GM12865 (cell line): ENCODE data around the gene PDE10A.

Experiments used
- DNase-seq: peaks from one replicate; pipeline ENCODE4 v3.0.0; 2010; ENCODE audit warnings: low read depth
- H3K4me3 ChIP-seq: 2 replicates; pipeline ENCODE4 v1.5.1; 2011; ENCODE audit warnings: mild to moderate bottlenecking, low read depth, low read length, control low read depth
- CTCF ChIP-seq: IDR thresholded peaks from 2 replicates; pipeline ENCODE4 v1.5.1; 2011; ENCODE audit warnings: low read length, control low read depth, low read depth, inconsistent platforms; ENCODE audit not compliant: insufficient read depth; ENCODE audit errors: missing control alignments

The PDE10A gene

DNA sequence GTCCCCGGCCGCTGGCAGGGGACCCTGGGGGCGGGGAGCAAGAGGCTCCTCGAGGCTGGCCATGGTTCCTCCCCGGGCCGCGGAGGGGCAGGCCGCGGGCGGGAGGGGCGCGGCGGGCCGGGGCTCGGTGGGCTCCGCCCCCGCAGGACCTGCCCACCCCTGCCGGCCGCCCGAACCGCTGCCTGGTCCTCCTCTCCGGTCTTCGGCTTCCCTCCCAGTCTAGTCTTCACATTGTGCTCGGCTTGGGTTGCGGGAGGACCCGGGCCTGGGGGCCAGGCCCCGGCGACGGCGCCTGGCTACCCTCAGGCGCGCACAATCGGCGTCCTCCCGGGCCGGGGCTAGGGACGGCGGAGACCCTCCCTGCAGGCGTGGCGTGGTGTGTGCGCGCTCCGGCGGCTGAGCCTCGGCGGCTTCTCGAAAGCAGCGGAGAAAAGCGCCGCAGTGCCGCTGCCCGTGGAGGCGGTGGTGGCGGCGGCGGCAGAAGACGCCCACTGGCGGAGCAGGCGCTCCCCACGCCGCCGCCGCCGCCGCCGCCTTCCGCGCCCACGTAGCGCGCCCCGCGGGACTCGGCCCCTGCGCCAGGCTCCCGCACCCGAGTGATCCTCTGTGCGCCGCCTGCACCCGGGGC is at the start of gene PDE10A:
Gene PDE10A, minus strand, starts transcription at position 493 of the 628 bp plus-strand sequence. Its CDS starts 430 bp downstream, at position 63.
- TF ChIP-seq CTCF = no peak
- no peak for DNase-seq
- H3K4me3 ChIP-seq = no peak within 1 kb of the TSS

DNA sequence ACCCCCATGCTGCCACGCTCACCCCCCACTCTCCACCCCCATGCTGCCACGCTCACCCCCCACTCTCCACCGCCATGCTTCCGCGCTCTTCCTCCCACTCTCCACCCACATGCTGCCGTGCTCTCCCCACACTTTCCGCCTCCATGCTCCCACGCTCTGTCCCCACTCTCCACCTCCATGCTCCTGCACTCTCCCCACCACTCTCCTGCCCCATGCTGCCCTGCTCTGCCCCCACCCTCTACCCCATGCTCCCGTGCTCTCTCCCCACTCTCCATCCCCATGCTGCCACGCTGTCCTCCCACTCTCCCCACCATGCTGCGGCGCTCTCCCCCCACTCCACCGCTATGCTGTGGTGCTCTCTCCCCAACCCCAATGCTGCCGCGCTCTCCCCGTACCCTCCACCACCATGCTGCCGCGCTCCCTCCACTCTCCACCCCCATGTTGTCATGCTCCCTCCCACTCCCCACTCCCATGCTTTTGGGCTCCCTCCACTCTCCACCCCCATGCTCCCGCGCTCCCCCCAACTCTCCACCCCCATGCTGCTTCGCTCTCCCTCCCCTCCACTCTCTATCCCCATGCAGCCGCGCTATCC is 46.0 kb upstream of the PDE10A start:
- TF ChIP-seq CTCF = no peak
- no peak for DNase-seq
- no peak overlapping the region for H3K4me3 ChIP-seq

DNA sequence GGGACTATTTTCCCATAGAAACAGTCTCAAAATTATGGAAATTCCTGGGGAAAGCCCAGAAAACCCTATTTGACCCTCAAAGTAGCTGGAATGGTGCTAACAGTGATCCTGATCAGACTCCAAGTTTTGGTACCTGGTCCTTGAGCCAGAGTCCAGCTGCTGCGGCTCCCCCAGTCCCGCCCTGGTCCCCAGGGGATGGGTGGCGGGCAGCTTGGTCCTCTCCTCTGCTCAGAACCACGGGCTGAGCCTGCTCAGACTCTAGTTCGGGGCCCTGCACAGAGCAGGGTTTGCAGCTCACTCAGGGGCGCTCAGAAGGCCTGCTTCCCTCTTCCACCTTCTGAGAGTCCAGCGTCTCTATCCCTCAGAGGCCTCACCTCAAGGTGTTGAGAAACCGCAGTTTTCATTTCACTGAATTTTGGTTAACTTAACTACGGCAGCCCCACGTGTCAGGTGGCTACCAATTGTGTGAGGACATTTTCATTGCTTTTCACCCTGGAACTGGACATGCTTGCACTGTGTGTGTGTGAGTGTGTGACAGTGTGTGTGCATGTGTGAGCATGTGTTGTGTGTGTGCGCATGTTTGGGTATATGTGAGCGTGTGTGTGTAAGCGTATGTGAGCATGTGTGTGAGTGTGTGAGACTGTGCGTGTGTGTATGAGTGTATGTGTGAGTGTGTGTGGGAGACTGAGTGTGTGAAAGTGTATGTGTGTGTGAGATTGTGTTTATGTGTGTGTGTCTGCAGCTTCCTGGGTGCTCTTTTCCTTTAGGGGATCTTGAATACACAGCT is 44.2 kb upstream of the PDE10A start:
- TF ChIP-seq CTCF = no peak
- H3K4me3 ChIP-seq = no peak overlapping the region
- no peak for DNase-seq

DNA sequence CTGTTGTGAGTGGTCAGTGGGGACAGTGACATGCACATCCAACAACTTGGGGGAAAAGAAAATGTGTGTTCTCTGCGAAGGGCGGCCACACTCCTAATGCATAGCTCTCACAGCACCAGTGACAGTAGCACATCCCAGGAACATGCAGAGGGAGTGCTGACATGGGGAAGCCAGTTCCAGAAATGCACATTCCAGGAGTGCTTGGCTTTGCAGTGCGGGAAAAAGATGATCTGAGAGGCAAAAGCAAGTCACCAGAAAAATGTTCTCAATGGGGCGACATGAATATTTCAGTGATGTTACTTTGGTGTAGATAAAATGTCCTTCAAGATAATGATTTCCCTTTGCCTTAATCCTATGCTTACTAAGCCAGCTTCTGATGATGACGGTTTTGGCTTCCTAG is 42.9 kb upstream of the PDE10A start:
- H3K4me3 ChIP-seq = no peak overlapping the region
- no peak for DNase-seq
- no peak for TF ChIP-seq CTCF

DNA sequence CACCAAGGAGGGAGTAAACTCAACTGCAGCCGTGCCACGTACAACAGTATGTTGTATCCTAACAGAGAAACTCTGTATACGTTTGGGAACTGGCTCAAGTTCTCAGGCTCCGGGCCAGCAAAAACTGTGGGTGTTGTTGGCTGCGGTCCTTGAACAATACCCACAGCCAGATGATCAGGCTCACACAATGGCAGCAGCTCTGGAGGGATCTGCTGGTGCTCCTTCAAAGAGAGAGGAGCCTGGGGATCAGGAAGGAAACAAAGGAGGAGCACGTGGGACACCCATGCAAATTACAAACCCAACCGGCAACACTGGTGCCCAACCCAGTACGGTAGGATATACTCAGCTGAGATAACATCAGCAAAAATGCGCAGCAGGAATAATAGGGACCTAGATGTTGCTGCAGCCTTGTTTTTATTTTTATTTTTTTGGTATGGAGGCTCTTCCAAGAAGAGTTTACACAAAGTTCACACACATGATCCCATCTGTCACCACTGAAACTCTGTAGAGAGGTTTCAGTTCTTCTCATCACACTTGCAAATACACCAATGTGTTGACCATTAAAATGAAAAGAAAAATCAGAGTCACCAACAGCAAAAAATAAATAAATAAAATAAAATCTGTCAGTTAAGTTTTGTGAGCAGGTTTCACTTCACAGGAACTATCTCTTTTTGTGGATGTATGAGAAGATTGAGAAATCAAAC is 41.2 kb upstream of the PDE10A start:
- no peak for TF ChIP-seq CTCF
- no peak overlapping the region for H3K4me3 ChIP-seq
- peak; percentile 32 for DNase-seq

DNA sequence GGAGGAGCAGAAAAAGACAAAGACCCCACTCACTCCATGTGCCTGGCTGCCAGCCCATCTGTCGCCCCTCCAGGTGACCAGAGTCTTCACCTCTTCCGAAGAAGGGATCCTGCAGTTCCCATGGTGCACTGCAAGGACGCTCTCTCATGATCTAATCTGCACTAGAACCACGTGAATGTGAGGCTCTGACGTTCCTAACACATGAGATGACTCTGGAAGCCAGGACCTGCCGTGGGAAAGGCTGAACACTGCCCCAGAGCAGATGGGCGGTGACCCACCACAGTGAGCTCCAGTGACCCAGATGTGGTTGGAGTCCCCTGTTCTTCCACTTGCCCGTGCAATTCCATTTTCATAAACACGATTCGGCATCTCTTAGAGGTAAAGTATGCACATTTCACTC is 39.6 kb upstream of the PDE10A start:
- H3K4me3 ChIP-seq = no peak overlapping the region
- DNase-seq = no peak
- no peak for TF ChIP-seq CTCF
